HL-60/S4 treated with retinoic acid at 250 ng/mL for 4 days and 3 days (cell line): Measurements from ENCODE around the gene ROBO1.
"Not testable (repeated sequence)": the region's sequence is repeated elsewhere in the genome, so short reads cannot be mapped to it uniquely, and the experiment has no call there.

Experiments
- in situ Hi-C: fragments of 300-500 bp; cut with MboI; formaldehyde crosslinking; loops from 2 replicates; pipeline ENCODE4 v1.7.0; 2022; ENCODE audit warnings: low sequenced_read_pairs

The ROBO1 gene

GRCh38 chr3:79178471-79179180 lies 589.2 kb downstream of the ROBO1 start:
- in situ Hi-C loops = no loop called here

- in situ Hi-C loops = no loop called here
These were observed 591.9 kb downstream of the ROBO1 start for GRCh38 chr3:79175870-79176269.

DNA sequence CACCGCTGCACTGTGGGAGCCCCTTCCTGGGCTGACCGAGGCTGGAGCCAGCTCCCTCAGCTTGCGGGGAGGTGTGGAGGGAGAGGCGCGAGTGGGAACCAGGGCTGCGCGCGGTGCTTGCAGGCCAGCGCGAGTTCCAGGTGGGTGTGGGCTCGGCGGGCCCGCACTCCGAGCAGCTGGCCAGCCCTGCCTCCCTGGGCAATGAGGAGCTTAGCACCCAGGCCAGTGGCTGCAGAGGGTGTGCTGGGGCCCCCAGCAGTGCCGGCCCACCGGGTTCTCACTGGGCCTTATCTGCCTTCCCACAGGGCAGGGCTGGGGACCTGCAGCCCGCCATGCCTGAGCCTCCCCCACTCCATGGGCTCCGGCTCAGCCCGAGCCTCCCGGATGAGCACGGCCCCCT lies 594.5 kb downstream of the ROBO1 start:
- in situ Hi-C loops = not testable (repeated sequence)

- in situ Hi-C loops = no loop called here
These were observed 595.6 kb downstream of the ROBO1 start for GRCh38 chr3:79172241-79172640.

DNA sequence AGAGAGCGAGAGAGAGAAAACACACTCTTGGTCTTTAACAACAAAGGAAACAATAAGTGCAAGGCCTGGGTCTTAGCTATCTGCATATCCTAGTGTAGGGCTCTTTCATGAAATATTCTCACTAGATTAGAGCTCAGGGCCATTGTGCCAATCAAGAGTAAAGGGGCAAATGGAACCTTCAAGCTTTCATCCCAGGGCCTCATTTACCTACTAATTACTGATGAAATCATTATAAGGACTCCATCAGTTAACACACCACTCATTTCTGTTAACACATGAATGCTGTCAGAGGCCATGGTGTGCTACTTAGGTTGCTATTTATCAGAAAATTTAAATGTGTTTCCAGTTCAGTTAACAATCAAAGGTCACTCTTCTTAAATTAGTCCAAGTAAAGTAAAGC lies 597.8 kb downstream of the ROBO1 start:
- in situ Hi-C loops = no loop called here

GRCh38 chr3:79167651-79168416 lies 600.0 kb downstream of the ROBO1 start:
- in situ Hi-C loops = no loop called here

GRCh38 chr3:79162653-79163052 lies 605.1 kb downstream of the ROBO1 start:
- in situ Hi-C loops = no loop called here

DNA sequence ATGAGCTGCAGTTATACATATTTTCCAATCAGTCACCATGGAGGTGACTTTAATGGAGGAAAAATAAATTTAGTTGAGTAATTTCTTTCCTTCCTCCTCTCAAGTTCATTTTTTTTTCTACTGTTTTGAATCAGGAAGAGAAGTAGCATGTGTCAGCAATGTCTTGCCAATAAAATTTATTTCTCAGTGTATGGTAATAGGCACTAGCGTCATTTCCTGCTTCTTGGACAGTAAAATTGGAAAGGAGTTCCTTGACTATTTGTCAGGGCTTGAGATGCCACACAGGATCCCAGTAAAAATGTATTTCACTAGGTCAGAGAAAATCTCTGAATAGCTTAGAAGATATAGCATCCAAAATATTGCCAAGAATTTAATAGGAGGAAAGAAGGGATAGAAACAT lies 605.9 kb downstream of the ROBO1 start:
- in situ Hi-C loops = no loop called here

GRCh38 chr3:79160421-79160820 lies 607.4 kb downstream of the ROBO1 start:
- in situ Hi-C loops = no loop called here

DNA sequence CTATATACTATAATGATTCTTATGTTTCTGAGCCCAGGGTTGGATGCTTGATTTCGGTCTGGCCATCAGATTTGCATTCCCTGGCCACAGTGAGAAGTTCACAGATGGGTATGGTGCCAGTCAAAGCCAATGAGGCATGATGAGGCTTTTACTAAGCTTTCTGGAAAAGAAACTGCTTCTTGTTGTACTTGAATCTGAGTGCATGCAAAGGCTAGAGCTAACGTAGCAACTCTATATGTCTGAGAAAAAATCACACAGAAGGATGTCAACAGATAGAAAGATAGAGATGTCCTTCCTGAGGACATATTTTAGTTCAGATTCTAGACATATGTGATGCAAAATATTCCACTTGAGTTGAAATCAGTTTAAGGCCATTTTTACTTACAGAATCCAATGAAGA lies 608.1 kb downstream of the ROBO1 start:
- in situ Hi-C loops = no loop called here

DNA sequence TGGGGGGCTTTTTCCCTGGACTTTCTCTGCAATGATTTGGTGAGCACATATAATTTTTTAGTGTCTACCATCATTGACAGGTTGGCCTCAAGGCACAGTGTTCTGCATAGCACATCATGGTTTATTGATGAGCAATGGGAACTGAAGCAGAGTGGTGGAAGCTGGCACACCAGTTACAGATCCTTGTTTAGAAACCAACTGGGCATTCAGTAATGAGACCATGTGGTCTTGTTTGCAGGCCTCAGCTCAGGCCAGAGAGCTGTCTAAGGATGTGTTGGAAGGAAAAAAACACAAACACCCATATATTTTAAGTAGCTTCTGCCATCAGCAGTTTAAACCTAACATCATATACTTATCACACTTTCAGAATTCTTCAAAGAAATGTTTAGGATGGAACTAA lies 610.6 kb downstream of the ROBO1 start:
- in situ Hi-C loops = no loop called here

- in situ Hi-C loops = no loop called here
These were observed 612.9 kb downstream of the ROBO1 start for GRCh38 chr3:79154865-79155264.

DNA sequence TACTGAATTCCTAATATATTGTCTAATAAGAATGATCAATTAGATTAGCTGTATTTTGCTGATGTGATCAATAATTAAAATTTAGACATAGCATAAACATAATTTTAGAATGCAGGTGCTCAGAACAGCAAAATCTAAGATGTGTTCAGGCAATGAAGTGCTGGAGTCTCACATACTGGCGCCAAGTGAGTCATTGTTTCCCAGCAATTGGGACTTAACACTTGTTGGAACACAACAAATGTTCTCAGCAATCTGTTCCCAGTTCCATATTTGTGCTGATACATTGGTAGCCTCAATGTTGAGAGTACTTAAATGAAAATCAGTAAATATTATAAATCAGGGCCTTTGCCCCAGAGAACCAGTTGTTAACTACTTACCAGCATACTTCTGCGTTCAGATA lies 619.0 kb downstream of the ROBO1 start:
- in situ Hi-C loops = no loop called here

- in situ Hi-C loops = no loop called here
These were observed 621.8 kb downstream of the ROBO1 start for GRCh38 chr3:79146024-79146423.

- in situ Hi-C loops = no loop called here
These were observed 627.1 kb downstream of the ROBO1 start for GRCh38 chr3:79140708-79141107.

GRCh38 chr3:79139395-79140068 lies 628.3 kb downstream of the ROBO1 start:
- in situ Hi-C loops = no loop called here

DNA sequence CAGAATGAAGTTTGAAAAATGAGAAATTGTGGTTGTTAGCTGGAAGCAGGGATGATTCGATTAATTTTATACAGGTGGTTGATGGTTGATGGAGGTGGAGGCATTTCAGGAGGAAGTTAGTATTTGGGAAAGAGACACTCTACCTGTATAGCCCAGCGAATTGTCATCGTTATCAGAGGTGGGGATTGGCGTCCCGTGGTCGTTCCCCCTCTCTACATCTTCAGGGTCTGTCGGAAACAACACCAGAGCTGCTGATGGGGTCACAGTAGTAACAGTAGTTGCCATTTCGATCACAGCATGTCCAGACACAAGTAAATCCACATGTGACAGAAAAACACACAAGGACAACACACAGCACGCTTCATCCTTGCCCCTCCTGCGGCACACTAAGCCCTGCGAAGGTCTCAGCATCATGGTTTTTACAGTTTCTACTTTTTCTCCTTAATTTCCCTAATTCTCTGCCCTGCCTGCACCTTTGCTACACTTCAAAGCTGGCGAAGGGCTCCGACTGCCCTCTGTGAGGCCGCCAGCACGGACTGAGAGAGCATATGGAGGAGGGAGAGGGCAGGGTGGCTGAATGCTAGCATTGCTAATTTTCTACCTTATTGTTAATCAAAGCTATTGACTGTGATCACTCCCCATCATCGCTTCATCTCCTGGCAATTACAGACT lies 642.3 kb downstream of the ROBO1 start:
- in situ Hi-C loops = no loop called here

DNA sequence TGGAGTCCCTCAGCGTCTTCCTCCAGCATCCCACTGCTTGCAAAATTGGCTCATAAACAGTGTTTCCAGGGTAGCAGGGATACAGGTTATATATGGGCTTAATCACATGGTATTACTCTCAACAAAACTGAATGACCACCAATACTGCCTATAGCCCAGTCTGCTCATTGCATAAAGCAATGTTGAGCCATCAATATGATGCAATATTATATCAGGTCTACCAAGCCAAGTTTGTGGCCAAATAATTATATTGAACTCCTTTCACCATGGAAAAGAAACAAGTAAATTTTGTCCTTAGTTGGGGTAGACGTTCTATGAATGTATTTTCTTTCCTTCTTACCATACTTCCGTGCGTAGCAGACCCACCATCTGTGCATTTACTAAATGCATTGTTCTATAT lies 652.3 kb downstream of the ROBO1 start:
- in situ Hi-C loops = no loop called here

- in situ Hi-C loops = no loop called here
These were observed 653.9 kb downstream of the ROBO1 start for GRCh38 chr3:79113876-79114275.

GRCh38 chr3:79111375-79112052 lies 656.3 kb downstream of the ROBO1 start:
- in situ Hi-C loops = no loop called here

DNA sequence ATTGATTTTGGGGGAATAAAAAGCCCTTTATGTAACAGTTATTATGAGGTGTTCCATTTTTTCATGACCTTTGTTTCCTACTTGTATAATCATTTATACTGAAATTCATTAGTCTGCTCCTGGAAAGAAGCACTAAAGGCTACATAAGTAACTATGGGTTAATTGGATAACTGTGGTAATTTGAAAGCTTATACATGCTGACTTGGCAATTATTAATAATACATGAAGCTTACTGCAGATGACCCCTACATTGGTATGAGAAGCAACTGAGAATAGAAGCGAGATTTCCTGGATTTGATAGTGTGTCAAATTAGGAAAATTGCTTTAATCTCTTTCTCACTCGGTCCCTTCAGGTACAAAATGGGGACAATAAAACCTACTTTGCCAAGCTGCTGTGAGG lies 658.0 kb downstream of the ROBO1 start:
- in situ Hi-C loops = no loop called here
